ENCODE results near the gene HM13. TPM values are rescaled to one million over a fixed set of nuclear protein-coding genes. Genes with fewer than 3 reads are reported as not detected.

HM13 gene
- polyA plus RNA-seq, 2 of the 4 experiments (the other 2 are of a cell fraction), result 164 to 178 TPM

GRCh38 chr20:31576751-31577150, 62.5 kb downstream of the HM13 start:
- 75% methylated on average over 2 of the region's 2 CpGs for WGBS (ENCODE audit: missing lambda C conversion rate)
- H3K4me1 ChIP-seq, result peaks cover 18% of the 10 kb centered on the region
- no peak overlapping the region for H3K4me3 ChIP-seq
- ATAC-seq (no peak), FAIRE-seq (no peak), DNase-seq (ENCODE audit: low read depth in 1 of 2, low spot score in 1 of 2) (no peak)
- H3K9me3 ChIP-seq, result no peaks in the 10 kb centered on the region
- no peak for TF ChIP-seq E2F6 (IDR thresholded peaks at IDR 0.05; ENCODE audit: borderline replicate concordance, low read depth)
- no peak for TF ChIP-seq EHMT2 (IDR thresholded peaks at IDR 0.05; ENCODE audit: low read depth)
- TF ChIP-seq GATA3 (IDR thresholded peaks at IDR 0.05; ENCODE audit: borderline replicate concordance), result no peak
- no peak for TF ChIP-seq CEBPB (IDR thresholded peaks at IDR 0.05)
- no peak for TF ChIP-seq TFCP2L1 (CRISPR knock-in tag; IDR thresholded peaks at IDR 0.05)
- no peak for TF ChIP-seq SREBF2 (IDR thresholded peaks at IDR 0.05)
- TF ChIP-seq FOXS1 (CRISPR knock-in tag; IDR thresholded peaks at IDR 0.05), result no peak
- no peak for TF ChIP-seq HDAC2 (IDR thresholded peaks at IDR 0.05)
- no peak for TF ChIP-seq PBX3 (IDR thresholded peaks at IDR 0.05)
- no peak for TF ChIP-seq HEYL (CRISPR knock-in tag; IDR thresholded peaks at IDR 0.05)
- CTCF ChIA-PET, result interaction anchor here (1.0 to 28.4 kb wide), 4 partner anchors 10 to 30 kb away, joined by 3 to 903 read pairs (median 296); partner anchors contain the start of gene ID1
- POLR2A ChIA-PET, result interaction anchor here (0.7 to 3.2 kb wide), 2 partner anchors 28 to 32 kb away, joined by 5 to 10 read pairs; partner anchors contain the start of gene ID1
- no peak overlapping the region for H3K4me2 ChIP-seq
- H3K27ac ChIP-seq, result peak overlapping the region; percentile 15 to 93; a peak in 3 of 6 replicates

DNA sequence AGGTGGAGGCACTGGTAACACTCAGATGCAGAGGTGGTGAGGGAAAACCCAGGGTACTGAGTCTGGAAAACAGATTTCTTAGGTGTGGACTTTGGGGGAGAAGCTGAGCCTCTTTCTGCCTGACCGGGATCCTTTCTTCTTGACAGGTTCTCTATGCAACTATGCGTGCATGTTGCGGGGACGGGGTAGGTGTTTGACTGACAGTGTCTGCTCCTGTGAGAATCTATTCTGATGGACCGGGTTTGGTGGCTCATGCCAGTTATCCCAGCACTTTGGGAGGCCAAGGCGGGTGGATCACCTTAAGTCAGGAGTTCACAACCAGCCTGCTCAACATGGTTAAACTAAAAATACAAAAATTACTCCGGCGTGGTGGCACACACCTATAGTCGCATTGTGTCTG, 63.0 kb downstream of the HM13 start:
- ChIA-PET CTCF (interaction anchor here (1.2 to 28.4 kb wide), 5 partner anchors 8 to 30 kb away, joined by 4 to 903 read pairs (median 42); partner anchors contain the start of gene ID1), POLR2A (interaction anchor here (3.2 kb wide), 1 partner anchor 28 kb away, joined by 10 read pairs; the partner anchor contains the start of gene ID1)
- Histone ChIP-seq H3K4me1 (peaks cover 13% of the 10 kb centered on the region), H3K9me3 (no peaks in the 10 kb centered on the region), H3K4me3 (no peak overlapping the region), H3K27ac (peak overlapping the region; percentile 15 to 93; a peak in 3 of 6 replicates), H3K4me2 (no peak overlapping the region)
- TF ChIP-seq ZNF302 (CRISPR knock-in tag; IDR thresholded peaks at IDR 0.05), result no peak
- TF ChIP-seq NR3C1 (IDR thresholded peaks at IDR 0.05), result no peak
- no peak for TF ChIP-seq RFX5 (IDR thresholded peaks at IDR 0.05)
- TF ChIP-seq SMC3 (IDR thresholded peaks at IDR 0.05), result no peak
- TF ChIP-seq, protein P1, sequence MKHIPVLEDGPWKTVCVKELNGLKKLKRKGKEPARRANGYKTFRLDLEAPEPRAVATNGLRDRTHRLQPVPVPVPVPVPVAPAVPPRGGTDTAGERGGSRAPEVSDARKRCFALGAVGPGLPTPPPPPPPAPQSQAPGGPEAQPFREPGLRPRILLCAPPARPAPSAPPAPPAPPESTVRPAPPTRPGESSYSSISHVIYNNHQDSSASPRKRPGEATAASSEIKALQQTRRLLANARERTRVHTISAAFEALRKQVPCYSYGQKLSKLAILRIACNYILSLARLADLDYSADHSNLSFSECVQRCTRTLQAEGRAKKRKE (CRISPR knock-in tag; IDR thresholded peaks at IDR 0.05; ENCODE audit: low read depth), result no peak
- no peak for ATAC-seq
- 86% methylated on average over 9 of the region's 9 CpGs for WGBS (ENCODE audit: missing lambda C conversion rate)
- no peak for DNase-seq (ENCODE audit: low read depth in 1 of 2, low spot score in 1 of 2)
- no peak for FAIRE-seq

GRCh38 chr20:31578448-31579138, 64.4 kb downstream of the HM13 start:
- ChIA-PET CTCF (interaction anchor here (0.6 to 28.4 kb wide), 8 partner anchors 8 to 55 kb away, joined by 3 to 903 read pairs (median 9); partner anchors contain the start of gene ID1), POLR2A (interaction anchor here (3.2 kb wide), 1 partner anchor 27 kb away, joined by 10 read pairs; the partner anchor contains the start of gene ID1)
- Histone ChIP-seq H3K4me3 (no peak overlapping the region), H3K27ac (peak overlapping the region in 1 of 2 experiments; percentile 49; a peak in 2 of 6 replicates), H3K4me2 (no peak overlapping the region), H3K9me3 (no peaks in the 10 kb centered on the region), H3K4me1 (peaks cover 9% of the 10 kb centered on the region)
- WGBS (ENCODE audit: missing lambda C conversion rate), result 98% methylated on average over 12 of the region's 43 CpGs
- TF ChIP-seq CBX2 (IDR thresholded peaks at IDR 0.05; ENCODE audit: borderline replicate concordance, low read depth), result no peak
- no peak for TF ChIP-seq RCOR1 (IDR thresholded peaks at IDR 0.05; ENCODE audit: low read depth, low read length)
- TF ChIP-seq, protein P2, sequence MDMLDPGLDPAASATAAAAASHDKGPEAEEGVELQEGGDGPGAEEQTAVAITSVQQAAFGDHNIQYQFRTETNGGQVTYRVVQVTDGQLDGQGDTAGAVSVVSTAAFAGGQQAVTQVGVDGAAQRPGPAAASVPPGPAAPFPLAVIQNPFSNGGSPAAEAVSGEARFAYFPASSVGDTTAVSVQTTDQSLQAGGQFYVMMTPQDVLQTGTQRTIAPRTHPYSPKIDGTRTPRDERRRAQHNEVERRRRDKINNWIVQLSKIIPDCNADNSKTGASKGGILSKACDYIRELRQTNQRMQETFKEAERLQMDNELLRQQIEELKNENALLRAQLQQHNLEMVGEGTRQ (IDR thresholded peaks at IDR 0.05), result no peak
- FAIRE-seq (no peak), DNase-seq (ENCODE audit: low read depth in 1 of 2, low spot score in 1 of 2) (no peak), ATAC-seq (no peak)

All from A549 (cell line).